DND-41 (cell line): ENCODE data around the gene ANKRD33.

Experiments used
- ATAC-seq: fragments of 200-7000 bp; cut with Tn5 transposase; 3 replicates; pipeline ENCODE4 v1.9.1; 2021; ENCODE audit warnings: low read depth; ENCODE audit not compliant: insufficient read depth
- DNase-seq: peaks from one replicate; pipeline ENCODE4 v3.0.0-alpha.2; 2020
- H2AFZ ChIP-seq: 2 replicates; pipeline ENCODE4 v1.6.0; 2012; ENCODE audit warnings: low read depth, low read length
- H3K27ac ChIP-seq: 2 replicates; pipeline ENCODE4 v1.5.1; 2012; ENCODE audit warnings: low read length, inconsistent platforms
- H3K27me3 ChIP-seq: fragments of 200-600 bp; sonication (generic); 2 replicates; pipeline ENCODE4 v1.6.0; 2012; ENCODE audit warnings: low read length, mild to moderate bottlenecking, inconsistent platforms; ENCODE audit not compliant: insufficient read depth, poor library complexity
- H3K36me3 ChIP-seq: 2 replicates; pipeline ENCODE4 v1.5.1; 2012; ENCODE audit warnings: low read length, inconsistent platforms; ENCODE audit not compliant: insufficient read depth
- H3K4me1 ChIP-seq: 2 replicates; pipeline ENCODE4 v1.5.1; 2012; ENCODE audit warnings: mild to moderate bottlenecking, low read length; ENCODE audit not compliant: insufficient read depth
- H3K4me2 ChIP-seq: 2 replicates; pipeline ENCODE4 v1.6.0; 2012; ENCODE audit warnings: mild to moderate bottlenecking, moderate library complexity, low read length, inconsistent platforms; ENCODE audit not compliant: insufficient read depth
- H3K4me3 ChIP-seq, 2 experiments: fragments of 200-600 bp in 1 of 2; shearing (Covaris generic) in 1 of 2; 2 replicates each; pipeline ENCODE4 v1.5.1; 2012 to 2016; ENCODE audit warnings: inconsistent platforms in 2 of 2, low read length in 2 of 2, mild to moderate bottlenecking in 2 of 2, low read depth in 1 of 2, moderate library complexity in 1 of 2
- H3K79me2 ChIP-seq: 2 replicates; pipeline ENCODE4 v1.6.0; 2012; ENCODE audit warnings: low read length, inconsistent platforms; ENCODE audit not compliant: insufficient read depth
- H3K9ac ChIP-seq: 2 replicates; pipeline ENCODE4 v1.6.0; 2012; ENCODE audit warnings: low read depth, mild to moderate bottlenecking, inconsistent platforms, low read length, moderate library complexity
- H3K9me3 ChIP-seq: 2 replicates; pipeline ENCODE4 v1.5.1; 2012; ENCODE audit warnings: low read length, moderate library complexity, mild to moderate bottlenecking, inconsistent platforms; ENCODE audit not compliant: insufficient read depth, severe bottlenecking
- H4K20me1 ChIP-seq: 2 replicates; pipeline ENCODE4 v1.6.0; 2012; ENCODE audit warnings: low read length; ENCODE audit not compliant: insufficient read depth
- CTCF ChIP-seq: IDR thresholded peaks from 2 replicates; pipeline ENCODE4 v1.5.1; 2012; ENCODE audit warnings: borderline replicate concordance, low read length, moderate library complexity, mild to moderate bottlenecking; ENCODE audit not compliant: poor library complexity, severe bottlenecking; ENCODE audit errors: extremely low read depth
- EZH2 ChIP-seq: IDR thresholded peaks from 3 replicates; pipeline ENCODE4 v1.6.1; 2012; ENCODE audit warnings: borderline replicate concordance, low read depth, mild to moderate bottlenecking, moderate library complexity, low read length, inconsistent platforms; ENCODE audit not compliant: severe bottlenecking

The ANKRD33 gene

GRCh38 chr12:51850965-51851299 lies 37.0 kb upstream of the ANKRD33 start:
- Histone ChIP-seq H2AFZ (no peak overlapping the region), H3K36me3 (no peaks in the 10 kb centered on the region), H3K4me2 (no peak overlapping the region), H4K20me1 (no peaks in the 10 kb centered on the region), H3K9ac (no peak overlapping the region), H3K4me1 (peaks cover 10% of the 10 kb centered on the region), H3K9me3 (no peaks in the 10 kb centered on the region), H3K79me2 (no peaks in the 10 kb centered on the region), H3K4me3 (no peak overlapping the region), H3K27ac (no peak overlapping the region), H3K27me3 (peaks cover 8% of the 10 kb centered on the region)
- TF ChIP-seq CTCF = no peak
- no peak for TF ChIP-seq EZH2
- ATAC-seq (no peak), DNase-seq (no peak)

GRCh38 chr12:51851413-51852124 lies 36.3 kb upstream of the ANKRD33 start:
- H3K9me3 ChIP-seq = no peaks in the 10 kb centered on the region
- H3K4me3 ChIP-seq = no peak overlapping the region
- H3K27ac ChIP-seq = no peak overlapping the region
- H2AFZ ChIP-seq = no peak overlapping the region
- no peaks in the 10 kb centered on the region for H3K36me3 ChIP-seq
- ATAC-seq = no peak
- H3K27me3 ChIP-seq = peaks cover 4% of the 10 kb centered on the region
- H3K79me2 ChIP-seq = no peaks in the 10 kb centered on the region
- no peak overlapping the region for H3K4me2 ChIP-seq
- DNase-seq = no peak
- H4K20me1 ChIP-seq = no peaks in the 10 kb centered on the region
- no peak for TF ChIP-seq CTCF
- TF ChIP-seq EZH2 = no peak
- H3K9ac ChIP-seq = no peak overlapping the region
- peaks cover 7% of the 10 kb centered on the region for H3K4me1 ChIP-seq

- Histone ChIP-seq H3K4me3 (no peak overlapping the region), H2AFZ (no peak overlapping the region), H4K20me1 (no peaks in the 10 kb centered on the region), H3K27me3 (peaks cover 4% of the 10 kb centered on the region), H3K27ac (no peak overlapping the region), H3K4me1 (no peaks in the 10 kb centered on the region), H3K36me3 (no peaks in the 10 kb centered on the region), H3K9ac (no peak overlapping the region), H3K9me3 (no peaks in the 10 kb centered on the region), H3K79me2 (no peaks in the 10 kb centered on the region), H3K4me2 (no peak overlapping the region)
- no peak for ATAC-seq
- DNase-seq = no peak
- TF ChIP-seq CTCF (no peak), EZH2 (no peak)
Measured at GRCh38 chr12:51852404-51853137, 35.3 kb upstream of the ANKRD33 start.
